Stimulated activated CD4-positive, alpha-beta T cell treated with anti-CD3 and anti-CD28 coated beads, Interleukin-4, amount 100 ng/mL, for 4 hours (primary cell): ENCODE results near the gene GAS5.

Experiments
- DNase-seq, 2 experiments: peaks; one replicate each; pipeline ENCODE4 v3.0.0-alpha.2; 2020

The GAS5 gene

GRCh38 chr1:173823781-173824314 lies 43.9 kb downstream of the GAS5 start:
- no peak for DNase-seq

GRCh38 chr1:173821680-173822079 lies 46.1 kb downstream of the GAS5 start:
- no peak for DNase-seq

- no peak for DNase-seq
These were observed 49.3 kb downstream of the GAS5 start for GRCh38 chr1:173818459-173818858.
